Measurements from ENCODE around the gene UBE2D4. TPM values are rescaled to one million over a fixed set of nuclear protein-coding genes. Genes with fewer than 3 reads are reported as not detected.

Gene UBE2D4
- total RNA-seq, 1 donor from 2014 or later: 27.4 TPM

- DNase-seq (ENCODE audit: low read depth): no peak
- TF ChIP-seq CTCF (IDR thresholded peaks at IDR 0.05; ENCODE audit: insufficient read depth, low read length, poor library complexity, severe bottlenecking): no peak
- H3K27me3 ChIP-seq (ENCODE audit: control insufficient read depth, insufficient read depth, low read length): no peaks in the 10 kb centered on the region
Observed at GRCh38 chr7:43905209-43905946, 20.9 kb upstream of the UBE2D4 start.

DNA sequence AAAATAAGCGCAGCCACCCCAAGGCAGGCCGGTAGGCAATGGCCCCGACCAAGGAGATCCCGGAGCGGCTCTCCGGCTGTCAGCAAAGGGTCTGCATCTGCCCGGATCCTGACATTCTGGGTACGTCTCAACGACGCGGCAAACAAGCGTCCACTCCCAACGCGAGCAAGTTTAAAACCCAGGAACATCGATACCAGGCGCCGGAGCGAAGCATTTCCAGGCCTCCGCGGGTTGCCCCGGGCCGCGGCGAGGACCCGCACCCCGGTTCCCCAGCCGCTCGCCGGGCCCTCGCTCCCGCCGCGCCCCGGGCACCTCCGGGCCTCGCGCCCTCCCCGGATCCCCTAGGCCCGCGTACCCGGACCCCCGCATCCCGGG, 20.3 kb upstream of the UBE2D4 start:
- Histone ChIP-seq H3K36me3 (ENCODE audit: control insufficient read depth, insufficient read depth, low read length) (no peaks in the 10 kb centered on the region), H3K27me3 (ENCODE audit: control insufficient read depth, insufficient read depth, low read length) (no peaks in the 10 kb centered on the region), H3K4me3 (ENCODE audit: low read depth, low read length) (peak overlapping the region; percentile 54)
- DNase-seq (ENCODE audit: low read depth): no peak
- no peak for TF ChIP-seq CTCF (IDR thresholded peaks at IDR 0.05; ENCODE audit: insufficient read depth, low read length, poor library complexity, severe bottlenecking)

More at GRCh38 chr7:43905209-43905946, 20.9 kb upstream of the UBE2D4 start:
- H3K4me3 ChIP-seq (ENCODE audit: low read depth, low read length): peak overlapping the region; percentile 54
- H3K36me3 ChIP-seq (ENCODE audit: control insufficient read depth, insufficient read depth, low read length): no peaks in the 10 kb centered on the region

DNA sequence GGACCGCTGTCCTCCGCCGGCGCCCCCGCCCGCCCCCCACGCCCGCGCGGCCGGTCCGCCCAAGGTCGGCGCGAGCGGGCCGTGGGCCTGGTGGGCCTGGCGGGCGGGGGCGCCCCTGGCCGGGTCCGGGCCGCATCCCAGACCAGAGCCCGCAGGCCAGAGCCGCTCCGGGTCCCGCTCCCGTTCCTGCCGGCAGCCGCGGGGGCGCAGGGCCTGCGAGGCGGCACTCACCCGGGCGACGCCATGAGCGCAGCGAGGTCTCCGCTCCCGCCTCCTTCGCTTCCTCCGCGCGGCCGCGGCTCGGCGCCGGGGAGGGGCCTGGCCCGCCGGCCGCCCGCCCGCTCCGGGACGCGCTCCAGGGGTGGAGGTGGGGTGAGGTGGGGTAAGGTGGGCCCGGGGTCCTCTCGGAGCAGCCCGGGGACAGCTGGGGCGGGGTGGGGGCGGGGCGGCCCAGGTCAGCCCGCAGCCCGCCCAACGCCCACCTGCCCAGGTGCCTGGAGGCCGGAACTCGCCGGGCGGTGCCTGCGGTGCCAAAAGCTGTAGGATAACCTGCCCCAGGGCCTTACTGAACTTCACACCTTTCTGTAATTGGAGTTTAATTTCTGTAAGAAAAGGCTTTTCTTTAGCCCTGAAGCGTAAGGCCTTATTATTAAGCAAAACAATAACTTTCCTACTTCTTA, 19.8 kb upstream of the UBE2D4 start, which contains the start of gene URGCP:
Gene URGCP (minus strand): TSS at position 266 of the 680 bp plus-strand sequence. CDS start 21 bp downstream, at position 245.
- H3K36me3 ChIP-seq (ENCODE audit: control insufficient read depth, insufficient read depth, low read length): no peaks in the 10 kb centered on the region
- H3K4me3 ChIP-seq (ENCODE audit: low read depth, low read length): peak within 1 kb of the TSS; percentile 54
- no peak for TF ChIP-seq CTCF (IDR thresholded peaks at IDR 0.05; ENCODE audit: insufficient read depth, low read length, poor library complexity, severe bottlenecking)
- no peaks in the 10 kb centered on the region for H3K27me3 ChIP-seq (ENCODE audit: control insufficient read depth, insufficient read depth, low read length)
- DNase-seq (ENCODE audit: low read depth): no peak

DNA sequence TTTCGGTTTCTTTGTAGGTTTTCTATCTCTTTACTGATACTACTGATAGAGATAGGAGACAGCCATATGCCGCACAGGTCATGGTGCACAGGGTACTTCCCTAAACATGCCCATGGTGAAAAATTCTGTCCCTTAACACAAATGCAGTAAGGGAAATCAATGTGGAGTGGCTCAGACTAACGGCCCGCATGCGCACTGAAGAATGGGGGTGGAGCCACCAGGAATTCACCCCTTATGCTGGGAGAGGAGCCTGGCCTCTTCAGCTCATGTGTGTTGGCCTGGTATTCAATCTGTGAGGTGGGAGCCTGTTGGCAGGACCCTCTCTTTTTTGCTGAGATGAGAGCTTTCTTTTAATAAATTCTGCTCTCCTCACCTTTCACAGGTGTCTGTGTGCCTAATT, 11.4 kb upstream of the UBE2D4 start:
- DNase-seq (ENCODE audit: low read depth): no peak
- no peaks in the 10 kb centered on the region for H3K27me3 ChIP-seq (ENCODE audit: control insufficient read depth, insufficient read depth, low read length)
- no peak overlapping the region for H3K4me3 ChIP-seq (ENCODE audit: low read depth, low read length)
- H3K36me3 ChIP-seq (ENCODE audit: control insufficient read depth, insufficient read depth, low read length): no peaks in the 10 kb centered on the region
- TF ChIP-seq CTCF (IDR thresholded peaks at IDR 0.05; ENCODE audit: insufficient read depth, low read length, poor library complexity, severe bottlenecking): no peak

- DNase-seq (ENCODE audit: low read depth): no peak
- H3K27me3 ChIP-seq (ENCODE audit: control insufficient read depth, insufficient read depth, low read length): no peaks in the 10 kb centered on the region
- TF ChIP-seq CTCF (IDR thresholded peaks at IDR 0.05; ENCODE audit: insufficient read depth, low read length, poor library complexity, severe bottlenecking): no peak
- no peak overlapping the region for H3K4me3 ChIP-seq (ENCODE audit: low read depth, low read length)
- no peaks in the 10 kb centered on the region for H3K36me3 ChIP-seq (ENCODE audit: control insufficient read depth, insufficient read depth, low read length)
Observed at GRCh38 chr7:43915907-43916306, 10.3 kb upstream of the UBE2D4 start.
